Tibial nerve (tissue), 4 donors: ENCODE measurements around the gene PCSK6.
A peak's percentile ranks its signal among the peaks of the same experiment; 100 is the strongest.

Experiments
- CTCF ChIP-seq, 5 experiments: fragments of 200-600 bp in 3 of 5; fragments of 450-650 bp in 2 of 5; sonication (generic) in 3 of 5; IDR thresholded peaks; one replicate each; pipeline ENCODE4 v1.5.1; 2016 to 2019; ENCODE audit warnings: antibody characterized with exemption in 5 of 5, mild to moderate bottlenecking in 3 of 5, moderate library complexity in 2 of 5
- EP300 ChIP-seq, 2 donors: sonication (generic); formaldehyde crosslinking; IDR thresholded peaks; one replicate each; pipeline ENCODE4 v1.6.1; 2017; ENCODE audit warnings: antibody characterized with exemption in 2 of 2, mild to moderate bottlenecking in 1 of 2
- POLR2A ChIP-seq, 2 donors: fragments of 450-650 bp; IDR thresholded peaks; one replicate each; pipeline ENCODE4 v1.6.1; 2017; ENCODE audit warnings: antibody characterized with exemption in 2 of 2, mild to moderate bottlenecking in 2 of 2, moderate library complexity in 2 of 2

GRCh38 chr15:101258238-101259144 lies 231.0 kb downstream of the PCSK6 start:
- TF ChIP-seq EP300 (IDR thresholded peaks at IDR 0.05) = peak in 1 of 2 donors; percentile 26
- peak; percentile 80 to 92 (median 82) for TF ChIP-seq CTCF (IDR thresholded peaks at IDR 0.05)
- TF ChIP-seq POLR2A (IDR thresholded peaks at IDR 0.05) = no peak
